ENCODE data around the gene CA5A.

CA5A gene

GRCh38 chr16:87961623-87962022, 25.3 kb upstream of the CA5A start:
- no peak for DNase-seq

- no peak for DNase-seq
Observed at GRCh38 chr16:87960852-87961251, 24.5 kb upstream of the CA5A start.

- DNase-seq, result no peak
Observed at GRCh38 chr16:87960296-87960695, 24.0 kb upstream of the CA5A start.

DNA sequence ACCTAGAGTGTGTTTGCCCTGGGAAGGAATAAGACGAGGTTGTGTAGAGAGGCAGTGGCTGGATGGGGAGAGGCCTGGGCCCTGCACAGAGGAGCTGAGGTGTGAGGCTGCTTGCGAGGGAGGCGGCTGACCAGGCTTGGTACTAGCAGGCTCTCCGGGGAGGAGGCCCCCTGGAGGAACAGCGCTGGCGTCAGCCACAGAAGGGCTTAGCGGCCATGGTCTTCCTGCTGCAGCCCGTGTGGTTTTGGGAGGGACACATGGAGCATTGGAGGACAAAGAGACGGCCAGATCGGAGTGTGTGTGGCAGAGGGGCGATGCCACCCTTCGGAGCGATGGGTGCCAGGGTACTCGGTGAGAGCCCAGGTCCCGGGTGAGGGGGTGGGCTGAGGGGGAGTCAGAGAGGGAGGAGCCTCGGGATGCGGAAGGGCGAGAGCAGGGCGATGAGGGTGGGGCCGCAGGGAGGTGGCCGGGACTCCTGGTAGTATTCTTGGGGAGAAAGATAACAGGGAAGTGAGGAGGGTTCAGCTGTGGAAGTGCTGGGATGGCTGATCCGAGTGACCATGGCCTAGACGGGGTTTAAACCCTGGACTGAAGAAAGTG, 23.2 kb upstream of the CA5A start:
- DNase-seq, result no peak

DNA sequence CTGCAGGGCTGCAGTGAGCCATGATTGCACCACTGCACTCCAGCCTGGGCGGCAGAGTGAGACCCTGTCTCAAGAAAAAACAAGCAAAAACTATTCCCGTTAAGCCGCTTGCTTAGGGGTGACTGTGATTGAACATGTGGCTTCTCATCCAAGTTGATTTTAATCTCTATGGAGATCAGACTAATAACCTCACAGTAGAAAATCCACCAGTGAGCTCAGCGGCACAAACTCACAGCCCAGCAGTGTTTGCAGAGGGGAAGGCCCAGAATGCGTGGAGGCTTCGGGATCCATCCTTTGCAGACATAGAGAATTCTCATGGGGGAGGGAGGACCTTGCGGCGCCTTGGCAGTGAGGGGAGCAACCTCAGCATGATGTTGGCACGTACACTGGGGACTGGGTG, 22.3 kb upstream of the CA5A start:
- no peak for DNase-seq

DNA sequence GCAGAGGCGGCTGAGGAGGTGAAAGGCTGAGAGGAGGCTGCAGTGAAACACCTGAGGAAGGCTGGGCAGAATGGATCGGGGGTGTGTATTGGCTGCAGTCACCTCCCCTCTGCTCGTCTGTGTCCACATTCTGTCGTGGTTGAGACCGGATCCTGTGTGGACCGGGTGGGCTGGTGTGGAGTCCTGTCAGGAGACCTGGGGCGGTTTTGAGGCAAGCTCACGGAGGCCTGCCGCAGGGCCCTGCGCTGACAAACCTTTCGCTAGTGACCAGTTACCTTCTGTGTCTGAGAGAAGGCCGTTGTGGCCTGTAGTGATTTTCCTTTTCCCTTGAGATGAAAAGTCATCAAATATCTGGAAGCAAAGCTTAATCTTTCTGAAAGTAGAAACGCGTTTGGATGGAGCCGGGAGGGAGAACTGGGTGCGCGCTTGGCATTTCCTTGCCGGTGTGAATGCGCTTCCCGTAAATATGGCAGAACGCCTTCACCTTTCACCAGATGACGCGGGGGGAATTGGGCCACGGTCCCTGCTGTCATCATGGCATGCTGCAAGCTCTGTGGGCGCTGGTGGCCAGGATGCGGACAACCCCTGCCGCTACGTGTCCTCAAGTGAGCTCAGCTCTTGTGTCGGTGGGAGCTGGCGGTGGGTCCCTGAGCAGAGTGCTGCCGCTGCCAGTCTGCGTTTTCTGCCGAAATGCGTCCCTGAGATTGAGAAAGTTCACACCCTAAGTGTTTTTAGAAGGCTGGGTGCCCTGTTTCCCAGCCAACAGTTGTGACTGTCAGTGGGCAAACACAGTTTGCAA, 21.2 kb upstream of the CA5A start:
- no peak for DNase-seq

DNA sequence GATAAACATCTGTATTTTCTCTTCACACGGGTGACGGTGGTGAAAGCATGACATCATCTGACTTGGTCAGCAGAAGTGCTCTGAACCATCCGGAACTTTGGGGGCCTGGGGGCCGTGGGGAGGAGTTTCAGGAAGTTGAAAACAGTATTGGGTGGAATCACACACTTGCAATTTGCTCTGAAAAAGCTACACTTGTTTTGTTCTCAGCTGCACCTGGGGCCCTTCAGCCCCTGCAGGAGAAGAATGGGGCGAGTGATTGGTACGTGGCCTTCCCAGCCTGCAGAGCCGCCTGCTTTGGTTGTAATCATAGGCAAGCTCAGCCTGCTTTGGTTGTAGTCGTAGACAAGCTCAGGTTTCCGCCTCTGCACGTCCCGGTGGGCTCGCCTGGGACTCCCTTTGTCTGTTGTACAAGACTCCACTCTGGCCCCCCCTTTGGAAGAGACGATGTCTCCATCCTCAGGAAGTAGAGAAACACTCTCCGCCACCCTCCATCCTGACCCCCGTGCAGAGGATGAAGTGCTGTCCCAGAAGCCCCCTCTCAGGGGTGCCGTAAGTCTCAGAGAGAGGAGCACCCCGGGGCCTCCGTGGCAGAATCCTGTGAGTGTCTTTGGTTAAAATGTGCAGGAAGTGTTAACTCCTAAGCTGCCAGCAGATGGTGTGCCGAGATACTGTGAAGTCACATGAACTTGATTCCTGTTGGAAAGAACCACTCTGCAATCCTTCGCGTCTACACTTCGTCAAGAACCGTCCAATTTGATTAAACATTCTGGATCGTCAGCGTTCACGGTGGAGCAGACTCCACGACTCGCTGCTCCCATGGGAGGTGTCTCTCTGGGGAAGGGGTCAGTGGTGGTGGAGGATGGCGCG, 20.3 kb upstream of the CA5A start:
- DNase-seq, result no peak

DNA sequence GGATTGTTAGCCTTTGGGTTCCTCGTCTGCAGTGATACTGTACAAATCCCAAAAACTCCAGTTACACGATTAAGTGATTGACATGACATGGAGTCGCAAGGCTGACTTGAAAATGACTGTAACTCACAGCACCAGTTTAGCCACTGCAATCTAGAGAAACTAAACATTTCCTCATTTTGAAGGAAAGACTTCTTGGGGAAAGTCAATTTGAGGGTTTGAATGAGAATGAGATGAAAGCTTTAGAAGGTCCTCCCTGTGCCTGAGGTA, 19.7 kb upstream of the CA5A start:
- DNase-seq, result no peak

GRCh38 chr16:87955302-87956097, 19.2 kb upstream of the CA5A start:
- DNase-seq, result no peak

GRCh38 chr16:87954826-87955225, 18.5 kb upstream of the CA5A start:
- no peak for DNase-seq

GRCh38 chr16:87954361-87954760, 18.0 kb upstream of the CA5A start:
- DNase-seq, result no peak

GRCh38 chr16:87953308-87954215, 17.2 kb upstream of the CA5A start:
- DNase-seq, result no peak

GRCh38 chr16:87952751-87953150, 16.4 kb upstream of the CA5A start:
- DNase-seq, result no peak

DNA sequence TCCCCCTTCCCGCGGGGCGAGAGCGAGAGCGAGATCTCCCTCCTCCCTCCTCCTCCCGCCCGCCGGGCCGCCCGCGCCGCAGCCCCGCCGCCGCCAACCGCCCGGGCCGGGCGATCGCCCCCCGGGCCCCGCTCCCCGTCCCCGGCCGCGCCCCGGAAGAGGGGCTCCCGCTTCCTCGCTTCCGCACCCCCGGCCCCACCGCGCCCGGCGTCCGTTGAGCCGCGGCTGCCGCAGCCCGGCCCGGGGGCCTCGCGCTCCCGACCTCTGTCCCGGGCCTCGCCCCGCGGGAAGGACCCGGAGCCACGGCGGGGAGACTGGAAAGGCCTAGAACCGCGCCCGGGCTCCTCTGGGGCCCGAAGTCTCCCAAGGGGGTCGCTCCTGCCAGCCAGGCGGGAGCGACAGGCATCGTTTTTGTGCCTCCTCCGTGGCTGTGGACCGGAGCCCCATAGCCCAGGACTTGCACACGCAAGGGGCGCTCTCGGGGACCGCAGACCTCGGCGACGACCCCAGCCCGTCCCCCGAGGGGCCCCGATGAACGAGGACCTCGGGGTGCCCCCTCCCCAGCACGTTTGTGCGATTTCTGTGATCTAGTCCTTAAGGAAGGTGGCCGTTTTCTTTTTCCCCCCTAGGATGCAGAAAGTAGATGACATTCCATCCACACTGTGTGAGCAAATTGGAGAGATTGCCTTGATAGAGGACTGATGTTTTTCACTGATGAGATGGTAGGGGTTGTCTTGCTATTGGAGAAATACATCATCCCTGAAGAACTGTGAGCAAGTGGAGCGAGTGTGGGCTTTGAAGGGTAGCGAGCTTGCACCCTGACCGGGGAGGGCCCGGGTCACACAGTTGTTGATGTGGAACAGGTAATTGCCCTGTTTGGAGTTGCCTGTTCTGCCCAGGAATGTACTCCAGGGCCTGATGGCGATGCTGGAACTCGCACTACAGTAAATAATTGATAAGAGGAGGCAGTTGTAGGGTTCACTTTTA, 15.5 kb upstream of the CA5A start:
- DNase-seq, result no peak

DNA sequence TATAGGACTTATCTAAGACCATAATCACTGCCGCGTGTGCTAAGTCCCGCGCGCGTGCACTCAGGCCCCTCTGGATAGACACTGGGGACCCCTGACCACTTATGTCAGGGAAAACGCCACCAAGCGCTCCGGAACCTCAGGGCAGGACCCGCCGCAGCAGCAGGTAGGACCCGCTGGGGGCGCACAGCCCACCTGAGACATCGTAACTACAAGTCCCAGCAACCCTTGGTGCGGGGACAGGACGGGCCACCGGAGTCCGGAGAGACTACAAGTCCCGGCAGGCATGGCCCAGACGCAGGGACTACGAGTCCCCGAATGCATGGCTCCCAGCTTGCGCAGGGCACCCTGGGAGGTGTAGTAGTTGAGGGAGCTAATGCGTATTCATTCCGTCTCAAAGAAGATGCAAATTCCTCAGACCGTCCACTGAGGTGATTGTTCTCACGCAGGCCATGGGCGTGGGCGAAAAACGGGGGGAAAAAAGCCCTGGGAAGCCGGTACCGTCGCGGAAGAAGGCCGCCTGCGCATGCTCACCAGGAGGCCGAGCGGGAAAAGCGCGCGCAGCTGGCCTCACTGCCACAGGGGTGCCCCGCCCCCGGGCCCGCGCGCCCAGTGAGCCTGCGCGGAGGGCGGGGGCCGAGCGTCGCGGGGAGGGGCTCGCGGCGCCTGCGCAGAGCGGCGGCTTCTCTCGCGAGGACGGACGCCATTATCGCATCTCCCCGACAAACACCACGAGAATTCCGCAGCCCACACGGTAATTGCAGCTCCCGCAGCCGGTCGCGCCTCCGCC, 14.6 kb upstream of the CA5A start, which contains the start of gene BANP:
TSS of gene BANP (plus strand) at position 670 of the 787 bp plus-strand sequence. CDS start 23,682 bp downstream, outside the sequence.
- peak; percentile 87 for DNase-seq

- no peak for DNase-seq
Observed at GRCh38 chr16:87949071-87949744, 12.9 kb upstream of the CA5A start.

GRCh38 chr16:87948735-87949070, 12.4 kb upstream of the CA5A start:
- DNase-seq, result no peak

- DNase-seq, result no peak
Observed at GRCh38 chr16:87948119-87948545, 11.8 kb upstream of the CA5A start.

Data from NCI-H2029 (cell line).